ENCODE measurements around the gene GALNT13.

Gene GALNT13

DNA sequence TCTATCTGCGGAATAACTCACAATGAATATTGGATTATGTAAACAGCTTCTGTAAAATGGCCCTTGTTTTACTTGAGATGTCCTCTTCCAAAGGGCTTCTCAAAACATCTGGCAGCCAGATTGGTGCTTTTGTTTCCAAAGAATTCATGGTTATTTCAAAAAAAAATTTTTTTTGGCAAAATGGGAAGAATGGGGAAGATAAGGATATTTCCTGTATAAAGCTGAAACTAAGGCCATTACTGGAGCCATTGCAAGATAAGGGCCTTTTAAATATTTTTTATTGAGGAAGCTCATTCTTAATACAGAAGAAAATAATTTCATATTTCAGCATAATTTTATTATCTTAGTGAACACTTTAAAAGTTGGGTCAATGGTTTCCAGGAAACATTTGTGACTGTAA, 259.1 kb downstream of the GALNT13 start:
- DNase-seq (ENCODE audit: low read depth), result no peak

DNA sequence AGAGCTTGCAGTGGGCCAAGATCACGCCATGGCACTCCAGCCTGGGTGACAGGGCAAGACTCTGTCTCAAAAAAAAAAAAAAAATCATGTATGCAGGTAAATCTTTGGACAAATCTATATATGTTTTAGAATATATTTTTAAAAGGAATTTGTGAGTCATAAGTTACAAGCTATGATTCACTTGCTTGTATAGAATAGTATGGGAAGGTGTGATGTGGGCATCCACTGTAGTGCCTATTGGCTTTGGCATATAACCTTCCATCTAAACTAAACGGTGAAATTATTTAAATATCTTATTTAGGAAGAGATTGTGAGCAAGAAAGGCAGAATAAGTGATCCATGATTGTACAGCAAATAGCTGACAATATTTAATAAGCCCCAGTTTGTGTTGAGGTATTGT, 261.1 kb downstream of the GALNT13 start:
- DNase-seq (ENCODE audit: low read depth), result no peak

DNA sequence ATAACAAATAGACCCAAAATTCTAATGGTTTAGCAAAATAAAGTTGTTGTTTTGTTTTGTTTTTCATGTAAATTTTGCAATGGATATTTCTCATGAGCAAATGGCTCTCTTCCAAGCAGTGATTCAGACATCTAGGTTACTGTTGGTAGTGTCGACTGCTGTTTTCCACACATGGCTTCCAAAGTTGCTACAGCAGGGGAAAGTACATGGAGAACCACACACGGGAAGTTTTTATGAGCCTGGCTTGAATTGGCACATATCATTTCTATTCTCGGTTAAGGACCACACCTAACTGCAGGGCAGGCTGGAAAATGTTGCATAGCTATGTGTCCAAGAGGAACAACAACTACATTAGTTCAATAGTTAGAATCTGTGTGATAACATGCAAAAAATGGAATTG, 262.1 kb downstream of the GALNT13 start:
- DNase-seq (ENCODE audit: low read depth), result peak; percentile 10

- no peak for DNase-seq (ENCODE audit: low read depth)
These were observed 268.7 kb downstream of the GALNT13 start for GRCh38 chr2:154140249-154141025.

DNA sequence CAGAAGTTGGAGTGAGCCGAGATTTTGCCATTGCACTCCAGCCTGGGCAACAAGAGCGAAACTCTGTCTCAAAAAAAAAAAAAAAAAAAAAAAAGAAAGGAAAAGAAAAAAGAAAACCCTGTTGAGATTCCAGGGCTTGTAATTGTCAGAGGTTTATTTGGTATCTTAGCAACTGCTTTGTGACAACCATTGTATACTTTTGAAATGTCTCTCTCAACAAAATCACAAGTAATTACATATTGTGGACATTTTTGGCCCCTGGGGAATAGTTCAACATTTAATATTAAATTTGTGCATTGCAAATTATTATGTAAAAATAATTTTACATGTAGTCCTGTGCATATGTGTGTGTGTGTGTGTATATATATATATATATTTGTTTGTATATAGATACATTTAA, 270.8 kb downstream of the GALNT13 start:
- no peak for DNase-seq (ENCODE audit: low read depth)

GRCh38 chr2:154143105-154143504, 271.4 kb downstream of the GALNT13 start:
- no peak for DNase-seq (ENCODE audit: low read depth)

DNA sequence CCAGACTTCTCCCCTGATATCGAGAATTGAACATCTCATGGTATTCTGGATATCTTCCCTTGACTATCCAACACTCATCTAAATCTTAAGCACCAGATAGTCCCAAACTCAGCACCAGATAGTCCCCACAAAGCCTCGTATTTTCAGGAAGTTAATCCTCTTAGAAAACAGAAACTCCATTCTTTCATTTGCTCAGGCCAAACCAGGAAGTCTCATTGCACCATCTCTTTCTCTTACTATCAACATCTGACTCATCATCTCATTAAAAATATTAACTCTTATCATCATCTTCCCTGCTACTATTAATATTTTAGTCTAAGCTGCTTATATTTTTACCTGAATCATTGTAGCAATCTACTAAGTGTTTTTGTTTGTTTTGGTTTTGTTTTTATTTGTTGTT, 286.4 kb downstream of the GALNT13 start:
- no peak for DNase-seq (ENCODE audit: low read depth)

DNA sequence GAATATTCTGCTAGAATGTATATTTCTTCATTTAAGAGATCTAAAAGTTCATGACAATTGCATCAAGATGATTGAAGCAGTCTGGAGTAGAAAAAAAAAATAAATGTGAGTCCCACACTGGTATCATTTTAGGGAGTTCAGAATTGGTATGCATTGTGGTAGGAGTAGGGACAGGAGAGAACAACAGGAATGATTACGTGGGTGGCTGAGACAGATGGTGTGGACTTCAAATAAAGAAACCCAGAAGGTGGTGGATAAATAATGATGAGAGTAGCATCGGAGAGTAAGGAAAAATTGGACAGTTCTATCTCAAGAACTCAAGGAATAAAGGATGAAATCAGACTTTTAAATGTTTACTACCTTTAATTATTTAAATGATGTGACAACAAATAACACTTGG, 289.6 kb downstream of the GALNT13 start:
- no peak for DNase-seq (ENCODE audit: low read depth)

DNA sequence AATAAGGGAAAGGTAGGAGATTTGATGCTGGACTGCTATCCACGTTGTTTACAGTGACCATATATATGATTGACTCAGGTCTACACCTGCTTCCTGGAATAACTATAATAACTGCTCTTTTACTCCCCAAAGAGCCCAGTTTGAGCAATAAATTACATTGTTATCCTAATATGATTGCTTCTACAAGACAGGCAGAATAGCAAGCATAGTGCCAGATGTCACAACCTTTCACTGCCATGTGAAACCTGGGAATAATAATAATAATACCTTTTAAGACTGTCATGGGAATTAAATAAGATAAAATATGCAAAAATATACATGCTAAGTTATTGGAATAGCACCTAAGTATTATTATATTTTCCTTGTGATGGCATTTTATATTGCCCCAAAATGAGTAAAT, 298.7 kb downstream of the GALNT13 start:
- no peak for DNase-seq (ENCODE audit: low read depth)

DNA sequence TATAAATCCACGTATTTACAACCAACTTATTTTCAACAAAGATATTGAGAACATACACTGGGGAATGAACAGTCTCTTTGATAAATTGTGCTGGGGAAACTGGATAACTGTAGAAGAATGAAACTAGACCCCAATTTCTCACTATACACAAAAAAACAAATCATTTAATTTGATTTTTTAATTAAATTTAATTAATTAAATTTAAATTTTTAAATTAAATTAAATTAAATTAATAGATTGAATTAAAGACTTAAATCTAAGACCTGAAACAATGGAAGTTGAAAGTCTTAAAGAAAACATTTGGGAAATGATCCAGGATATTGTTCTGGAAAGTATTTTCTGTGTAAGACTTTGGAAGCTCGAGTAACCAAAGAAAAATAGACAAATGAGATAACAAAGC, 301.4 kb downstream of the GALNT13 start:
- DNase-seq (ENCODE audit: low read depth), result no peak

GRCh38 chr2:154173919-154174318, 302.2 kb downstream of the GALNT13 start:
- no peak for DNase-seq (ENCODE audit: low read depth)

DNA sequence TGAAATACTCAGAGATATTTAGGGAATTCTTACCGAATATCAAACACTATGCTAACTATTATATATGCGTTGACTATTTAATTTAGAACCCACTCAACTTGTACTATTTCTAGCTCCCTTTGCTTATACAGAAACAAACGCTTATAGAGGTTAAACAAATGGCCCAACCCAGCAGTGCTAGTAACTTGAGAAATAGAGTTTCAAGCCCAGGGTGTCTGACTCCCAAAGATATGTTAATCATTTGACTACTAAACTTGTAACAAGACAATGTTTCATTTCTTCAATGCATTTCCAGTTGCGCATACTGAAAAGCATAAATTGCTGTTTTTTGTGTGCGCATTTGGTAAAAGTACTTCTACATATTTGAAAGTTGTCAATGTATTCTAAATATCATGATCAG, 310.3 kb downstream of the GALNT13 start:
- no peak for DNase-seq (ENCODE audit: low read depth)

GRCh38 chr2:154187948-154188347, 316.2 kb downstream of the GALNT13 start:
- DNase-seq (ENCODE audit: low read depth), result no peak

- DNase-seq (ENCODE audit: low read depth), result no peak
These were observed 318.2 kb downstream of the GALNT13 start for GRCh38 chr2:154189953-154190352.

- DNase-seq (ENCODE audit: low read depth), result no peak
These were observed 321.5 kb downstream of the GALNT13 start for GRCh38 chr2:154193246-154193645.

- no peak for DNase-seq (ENCODE audit: low read depth)
These were observed 323.4 kb downstream of the GALNT13 start for GRCh38 chr2:154194909-154195643.

DNA sequence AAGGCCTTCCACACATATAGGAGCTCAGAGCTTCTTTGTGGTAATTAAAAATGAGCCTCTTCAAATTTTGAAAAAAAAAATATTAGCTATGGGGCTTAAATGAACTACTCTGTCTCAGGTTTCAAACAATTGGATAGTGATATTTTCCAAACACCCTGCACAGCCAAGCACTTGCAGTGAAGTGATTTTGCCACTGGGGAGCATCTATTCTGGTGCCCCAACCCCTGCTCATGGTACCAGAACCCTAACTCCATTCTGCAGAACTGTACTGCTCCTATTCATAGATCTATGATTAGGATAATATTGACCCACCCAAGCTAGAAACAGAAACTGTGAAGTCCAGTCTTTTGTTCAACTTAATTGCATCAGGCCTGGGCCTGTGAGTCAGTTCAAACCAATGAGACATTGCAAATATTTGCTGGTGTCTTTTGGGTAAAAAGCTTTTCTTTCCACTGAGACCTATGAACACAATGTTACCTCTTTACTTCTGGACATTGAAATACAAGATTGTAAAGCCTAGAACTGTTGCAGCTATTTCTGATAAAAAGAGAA, 324.0 kb downstream of the GALNT13 start:
- no peak for DNase-seq (ENCODE audit: low read depth)

- no peak for DNase-seq (ENCODE audit: low read depth)
These were observed 327.1 kb downstream of the GALNT13 start for GRCh38 chr2:154198866-154199265.

GRCh38 chr2:154203206-154203605, 331.5 kb downstream of the GALNT13 start:
- no peak for DNase-seq (ENCODE audit: low read depth)

- DNase-seq (ENCODE audit: low read depth), result no peak
These were observed 332.2 kb downstream of the GALNT13 start for GRCh38 chr2:154203902-154204301.

GRCh38 chr2:154207288-154208047, 335.7 kb downstream of the GALNT13 start:
- no peak for DNase-seq (ENCODE audit: low read depth)

GRCh38 chr2:154223726-154224125, 352.0 kb downstream of the GALNT13 start:
- DNase-seq (ENCODE audit: low read depth), result no peak

- DNase-seq (ENCODE audit: low read depth), result no peak
These were observed 355.2 kb downstream of the GALNT13 start for GRCh38 chr2:154226931-154227330.
